GM13976 (cell line): ENCODE measurements around the gene LYRM2.

Experiments
- DNase-seq: peaks from one replicate; pipeline ENCODE4 v3.0.0; 2012; ENCODE audit warnings: low spot score
- CTCF ChIP-seq: IDR thresholded peaks from 2 replicates; pipeline ENCODE4 v1.5.1; 2012; ENCODE audit warnings: borderline replicate concordance, mild to moderate bottlenecking; ENCODE audit not compliant: insufficient read depth; ENCODE audit errors: extremely low read depth, missing control alignments, control extremely low read depth
- in situ Hi-C: fragments of 300-500 bp; cut with MboI; formaldehyde crosslinking; loops from one replicate; pipeline ENCODE4 v1.12.0; 2022; ENCODE audit warnings: low sequenced_read_pairs, mixed read lengths, inconsistent platforms; ENCODE audit not compliant: unreplicated experiment

The LYRM2 gene

GRCh38 chr6:89526563-89526869 lies 112.0 kb downstream of the LYRM2 start:
- in situ Hi-C loops: no loop called here
- no peak for DNase-seq
- TF ChIP-seq CTCF: no peak

- no peak for TF ChIP-seq CTCF
- DNase-seq: no peak
- in situ Hi-C loops: no loop called here
Measured at GRCh38 chr6:89525786-89526562, 112.6 kb downstream of the LYRM2 start.

GRCh38 chr6:89522778-89523177 lies 115.8 kb downstream of the LYRM2 start:
- no peak for TF ChIP-seq CTCF
- DNase-seq: no peak
- in situ Hi-C loops: no loop called here

- DNase-seq: no peak
- no peak for TF ChIP-seq CTCF
- in situ Hi-C loops: no loop called here
Measured at GRCh38 chr6:89520736-89521135, 117.8 kb downstream of the LYRM2 start.

GRCh38 chr6:89518352-89519055 lies 120.0 kb downstream of the LYRM2 start:
- no peak for DNase-seq
- in situ Hi-C loops: no loop called here
- TF ChIP-seq CTCF: no peak
